NOMO-1 treated with dmso at 0.1 percent for 144 hours (cell line): ENCODE data around the gene GREB1.

ENCODE experiments used
- DNase-seq: peaks from one replicate; lab custom pipeline; 2025; ENCODE audit not compliant: unreplicated experiment; lab: John Stamatoyannopoulos, UW

Gene GREB1, protein sequence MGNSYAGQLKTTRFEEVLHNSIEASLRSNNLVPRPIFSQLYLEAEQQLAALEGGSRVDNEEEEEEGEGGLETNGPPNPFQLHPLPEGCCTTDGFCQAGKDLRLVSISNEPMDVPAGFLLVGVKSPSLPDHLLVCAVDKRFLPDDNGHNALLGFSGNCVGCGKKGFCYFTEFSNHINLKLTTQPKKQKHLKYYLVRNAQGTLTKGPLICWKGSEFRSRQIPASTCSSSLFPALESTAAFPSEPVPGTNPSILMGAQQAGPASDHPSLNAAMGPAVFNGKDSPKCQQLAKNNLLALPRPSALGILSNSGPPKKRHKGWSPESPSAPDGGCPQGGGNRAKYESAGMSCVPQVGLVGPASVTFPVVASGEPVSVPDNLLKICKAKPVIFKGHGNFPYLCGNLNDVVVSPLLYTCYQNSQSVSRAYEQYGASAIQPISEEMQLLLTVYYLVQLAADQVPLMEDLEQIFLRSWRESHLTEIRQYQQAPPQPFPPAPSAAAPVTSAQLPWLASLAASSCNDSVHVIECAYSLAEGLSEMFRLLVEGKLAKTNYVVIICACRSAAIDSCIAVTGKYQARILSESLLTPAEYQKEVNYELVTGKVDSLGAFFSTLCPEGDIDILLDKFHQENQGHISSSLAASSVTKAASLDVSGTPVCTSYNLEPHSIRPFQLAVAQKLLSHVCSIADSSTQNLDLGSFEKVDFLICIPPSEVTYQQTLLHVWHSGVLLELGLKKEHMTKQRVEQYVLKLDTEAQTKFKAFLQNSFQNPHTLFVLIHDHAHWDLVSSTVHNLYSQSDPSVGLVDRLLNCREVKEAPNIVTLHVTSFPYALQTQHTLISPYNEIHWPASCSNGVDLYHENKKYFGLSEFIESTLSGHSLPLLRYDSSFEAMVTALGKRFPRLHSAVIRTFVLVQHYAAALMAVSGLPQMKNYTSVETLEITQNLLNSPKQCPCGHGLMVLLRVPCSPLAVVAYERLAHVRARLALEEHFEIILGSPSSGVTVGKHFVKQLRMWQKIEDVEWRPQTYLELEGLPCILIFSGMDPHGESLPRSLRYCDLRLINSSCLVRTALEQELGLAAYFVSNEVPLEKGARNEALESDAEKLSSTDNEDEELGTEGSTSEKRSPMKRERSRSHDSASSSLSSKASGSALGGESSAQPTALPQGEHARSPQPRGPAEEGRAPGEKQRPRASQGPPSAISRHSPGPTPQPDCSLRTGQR (N-terminal part only)

DNA sequence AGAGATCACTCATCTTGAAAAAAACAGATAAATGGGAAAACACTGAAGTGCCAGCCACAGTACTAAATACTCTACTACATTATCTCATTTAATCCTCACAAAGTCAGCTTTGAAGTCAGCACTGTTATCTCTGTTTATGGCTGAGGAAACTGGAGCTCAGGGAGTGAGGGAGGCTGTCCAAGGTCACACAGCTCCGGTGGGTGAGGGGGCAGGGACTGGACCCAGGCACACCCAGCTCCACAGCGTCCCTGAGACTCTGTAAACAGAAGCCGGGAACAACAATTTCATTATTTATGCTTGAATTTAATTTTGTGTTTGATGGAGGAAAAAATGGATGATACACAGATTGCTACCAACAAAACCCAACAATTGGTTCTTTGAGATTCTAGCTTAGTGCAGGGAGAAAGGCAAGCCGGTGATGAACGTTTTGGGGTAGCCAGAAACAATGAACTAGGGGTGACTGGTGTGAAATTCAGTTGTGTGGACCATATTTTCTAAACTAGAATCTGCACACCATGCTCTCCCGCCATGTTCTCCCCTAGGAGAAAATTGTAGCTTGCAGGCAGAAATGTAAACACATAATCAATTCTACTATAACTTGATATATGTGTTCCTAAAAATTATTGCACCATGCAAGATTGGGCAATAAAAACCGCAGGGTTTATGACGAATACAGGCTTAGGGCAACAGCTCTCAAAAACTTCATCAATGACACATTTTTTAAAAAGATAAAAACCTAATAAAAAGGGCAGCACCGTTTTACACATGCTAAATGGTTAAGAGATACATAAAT is at the start of gene GREB1:
GREB1 (plus strand) TSS at position 768 of the 793 bp plus-strand sequence. CDS start 22,570 bp downstream, outside the sequence.
- peak; percentile 55 for DNase-seq

DNA sequence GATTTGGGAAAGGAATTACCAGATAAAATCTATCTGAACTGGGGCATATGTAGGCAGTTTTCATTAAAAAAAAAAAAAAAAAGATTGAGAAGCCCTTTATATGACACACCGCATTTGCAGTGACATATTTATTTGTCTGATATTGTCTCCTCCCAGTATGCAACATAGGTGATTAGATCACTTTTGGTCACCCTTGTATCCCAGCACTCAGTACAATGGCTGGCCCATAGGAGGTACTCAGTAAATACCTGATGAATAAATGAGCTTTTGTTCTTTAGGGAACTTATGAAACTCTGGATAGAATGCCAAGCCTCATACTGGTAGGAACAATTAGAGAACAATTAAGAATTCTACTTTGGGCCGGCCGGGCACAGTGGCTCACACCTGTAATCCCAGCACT is 45.0 kb upstream of the GREB1 start:
- DNase-seq = no peak

GRCh38 chr2:11490194-11490593 is 43.7 kb upstream of the GREB1 start:
- no peak for DNase-seq

DNA sequence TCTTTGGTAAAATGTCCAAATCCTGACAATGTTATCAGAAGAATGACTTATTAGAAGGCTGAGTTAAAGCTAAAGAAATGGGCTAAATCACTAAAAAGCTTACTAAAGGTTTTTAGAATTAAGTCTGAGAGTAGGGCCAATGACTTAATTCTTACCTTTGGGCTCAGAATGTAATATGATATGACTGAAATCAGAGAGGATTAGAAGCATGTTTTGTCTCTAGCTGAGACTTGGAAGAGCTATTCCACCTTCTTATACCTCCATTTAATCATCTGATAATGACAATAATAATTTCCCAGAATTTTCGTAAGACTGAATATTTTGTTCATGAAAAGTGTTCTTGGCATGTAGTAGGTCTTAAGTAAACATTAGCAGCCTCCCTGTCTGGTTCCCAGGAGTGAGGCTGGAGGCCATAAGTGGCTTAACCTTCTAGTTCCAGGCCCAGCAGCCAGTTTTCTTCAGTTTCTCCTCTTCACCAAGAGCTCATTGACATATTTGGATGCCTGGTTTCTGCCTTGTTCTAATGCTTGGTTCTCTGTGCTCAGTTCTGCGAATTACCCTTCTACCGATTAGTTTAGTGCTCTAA is 42.4 kb upstream of the GREB1 start:
- DNase-seq = no peak

DNA sequence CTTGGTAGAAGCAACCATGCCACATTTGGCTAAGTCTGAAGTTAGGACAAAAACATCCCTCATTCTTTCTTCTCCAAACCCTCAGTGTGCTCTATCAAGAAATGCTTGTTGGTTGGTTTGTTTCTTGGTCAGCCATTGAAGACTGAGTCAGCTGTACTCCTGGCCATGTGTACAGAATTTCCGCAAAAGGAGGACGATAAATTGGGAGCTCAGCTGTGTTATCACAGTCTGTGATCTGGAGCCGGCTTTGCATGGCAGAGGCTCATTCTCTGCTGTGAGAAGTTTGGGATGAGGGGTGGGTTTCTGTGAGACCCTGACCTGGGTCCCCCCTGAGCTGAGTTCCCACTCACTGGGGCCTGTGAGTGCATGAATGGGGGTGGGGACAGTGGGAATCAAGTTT is 41.6 kb upstream of the GREB1 start:
- DNase-seq = no peak

GRCh38 chr2:11492720-11493119 is 41.1 kb upstream of the GREB1 start:
- DNase-seq = no peak

- no peak for DNase-seq
Measured at GRCh38 chr2:11493282-11493681, 40.6 kb upstream of the GREB1 start.

DNA sequence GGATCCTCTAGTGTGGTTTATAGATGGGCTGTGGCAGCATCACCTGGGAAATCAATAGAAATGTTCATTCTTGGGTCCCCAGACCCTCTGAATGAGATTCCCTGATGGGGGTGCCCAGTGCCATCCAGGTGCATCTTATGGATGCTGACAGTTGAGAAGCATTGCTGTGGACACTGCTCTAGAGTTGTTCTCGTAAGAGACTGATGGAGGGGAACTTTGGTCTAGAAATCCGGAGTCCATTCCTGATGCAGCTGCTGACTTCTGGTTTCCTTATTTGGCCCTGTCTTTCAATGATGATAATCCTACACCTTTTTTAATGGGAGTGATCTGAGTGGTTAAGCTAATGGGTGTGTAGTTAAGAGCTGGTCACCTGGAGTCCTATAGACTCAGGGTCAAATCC is 39.5 kb upstream of the GREB1 start:
- DNase-seq = no peak

- no peak for DNase-seq
Measured at GRCh38 chr2:11495844-11496681, 37.8 kb upstream of the GREB1 start.

DNA sequence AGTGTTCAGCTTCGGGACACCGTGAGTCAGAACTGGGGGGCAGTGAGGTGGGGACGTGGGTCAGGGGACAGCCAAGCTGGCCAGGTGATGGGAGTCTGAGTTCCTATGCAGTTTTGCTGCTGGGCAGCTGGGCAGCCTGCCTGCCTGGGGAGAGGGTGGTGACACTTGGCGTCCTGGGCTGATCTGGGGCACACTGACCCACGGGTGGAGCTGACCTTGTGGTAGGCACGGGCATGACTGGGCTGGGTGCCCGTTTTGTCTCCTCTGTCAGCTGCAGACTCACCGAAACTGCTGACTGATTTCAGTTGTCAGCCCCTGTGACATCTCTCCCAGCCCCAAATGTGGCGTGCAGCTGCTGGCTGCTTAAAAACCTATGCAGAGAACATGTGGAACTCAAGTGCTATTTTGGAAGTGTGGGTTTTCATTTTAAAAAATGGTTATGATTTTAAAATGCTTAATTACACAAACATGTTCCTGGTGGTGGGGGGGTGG is 35.3 kb upstream of the GREB1 start:
- DNase-seq = no peak

DNA sequence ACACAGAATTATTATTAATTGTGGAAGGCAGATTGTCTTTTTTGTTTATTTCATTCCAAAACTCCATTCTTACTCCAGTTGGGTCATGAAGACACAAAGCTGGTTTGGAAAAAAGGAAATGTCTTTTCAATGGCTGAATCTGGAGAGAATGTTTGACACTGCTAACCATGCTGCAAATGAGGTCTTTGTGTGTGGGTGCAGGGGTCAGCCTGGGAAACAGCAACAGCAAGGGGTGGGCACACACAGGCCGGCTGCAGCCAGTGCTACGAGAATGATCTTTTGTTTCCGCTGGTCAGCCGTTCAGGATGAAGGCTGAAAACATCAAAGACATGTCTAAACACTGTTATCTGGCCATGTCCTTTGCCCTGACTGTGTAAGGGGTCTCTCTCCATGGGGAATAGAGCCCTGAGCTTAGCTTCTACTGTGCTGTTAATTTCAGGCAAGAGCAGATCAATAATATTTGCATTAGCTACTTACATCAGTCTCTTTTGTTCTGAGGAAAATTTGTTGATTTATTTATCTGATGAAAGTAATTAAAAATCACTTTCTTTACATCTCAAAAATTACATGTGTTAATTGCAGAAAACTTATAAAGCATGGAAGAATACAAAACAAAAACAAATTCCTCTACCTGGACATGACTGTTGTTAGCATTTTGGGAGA is 34.6 kb upstream of the GREB1 start:
- DNase-seq = no peak

GRCh38 chr2:11500702-11501303 is 33.0 kb upstream of the GREB1 start:
- no peak for DNase-seq

DNA sequence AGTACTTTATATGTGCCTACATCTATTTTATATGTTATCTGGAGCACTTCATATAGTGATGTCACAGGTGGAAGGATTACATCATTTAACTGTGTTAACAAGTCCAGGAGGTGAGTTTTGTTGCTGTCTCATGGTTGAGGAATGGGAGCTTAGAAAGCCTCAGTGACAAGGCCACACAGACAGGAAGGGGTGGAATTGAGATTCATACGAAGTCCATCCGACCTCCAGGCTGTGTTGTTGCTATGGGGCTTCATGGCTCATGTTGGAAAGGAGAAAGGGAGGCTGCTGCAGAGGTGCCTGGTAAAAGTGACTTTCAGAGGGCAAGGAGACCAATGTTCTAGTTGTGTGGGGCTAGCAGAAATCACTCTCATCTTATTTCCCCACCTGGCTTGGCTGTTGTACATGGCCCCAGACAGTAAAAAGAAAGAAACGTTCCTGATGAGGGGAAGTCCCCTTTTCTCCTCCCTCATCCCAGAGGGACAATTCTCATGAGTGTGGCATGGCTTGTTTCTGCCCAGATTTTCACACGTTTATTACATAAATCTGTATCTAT is 31.0 kb upstream of the GREB1 start:
- no peak for DNase-seq

DNA sequence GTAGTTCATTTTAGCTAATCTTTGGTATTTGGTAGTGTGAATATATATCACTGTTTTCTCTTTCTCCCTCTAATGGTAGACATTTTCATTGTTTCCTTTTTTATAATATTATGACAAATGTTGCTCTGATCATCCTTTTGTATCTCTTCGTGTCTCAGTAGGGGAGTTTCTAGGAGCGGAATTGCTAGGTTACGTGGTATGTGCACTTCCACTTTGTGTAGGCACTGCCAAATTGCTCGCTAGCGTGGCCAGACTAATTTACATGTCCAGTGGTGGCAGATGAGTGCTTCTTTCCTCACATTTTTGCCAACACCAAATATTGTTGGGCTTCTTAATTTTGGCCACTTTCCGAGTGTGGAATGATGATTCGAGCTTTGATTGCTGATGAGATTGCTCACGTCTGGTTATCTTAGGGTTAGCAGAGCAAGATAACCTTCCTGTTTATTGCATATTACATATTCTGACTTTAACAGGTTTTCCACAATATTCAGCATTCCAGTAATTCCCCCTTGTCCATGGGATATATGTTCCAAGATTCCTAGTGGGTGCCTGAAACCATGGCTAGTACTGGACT is 30.4 kb upstream of the GREB1 start:
- DNase-seq = no peak

- no peak for DNase-seq
Measured at GRCh38 chr2:11505652-11506610, 27.9 kb upstream of the GREB1 start.

GRCh38 chr2:11506611-11506969 is 27.3 kb upstream of the GREB1 start:
- DNase-seq = no peak

DNA sequence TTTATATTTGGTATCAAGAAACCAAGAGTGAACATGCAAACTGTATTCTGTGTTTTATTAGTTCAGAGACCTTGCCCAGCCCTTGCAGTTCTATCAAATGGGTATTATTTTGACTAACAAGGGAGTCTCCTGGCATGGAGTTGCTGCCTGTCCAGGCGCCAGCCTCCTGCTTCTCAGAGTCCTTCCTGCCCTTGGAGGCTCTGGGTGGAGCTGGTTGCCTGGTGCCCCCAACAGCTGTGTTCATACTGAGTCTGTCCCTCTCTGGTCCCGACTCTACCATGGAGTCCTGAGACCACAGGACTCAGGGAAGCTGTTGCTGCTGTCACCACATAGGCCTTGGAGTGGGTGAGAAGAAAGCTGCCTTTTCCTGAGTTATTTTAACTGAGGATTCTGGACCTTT is 26.3 kb upstream of the GREB1 start:
- DNase-seq = no peak
